ENCODE measurements around the gene PPA1.

The PPA1 gene

GRCh38 chr10:70233109-70233938 is at the start of gene PPA1:
Gene PPA1, minus strand, starts transcription at chr10:70233429. Its CDS starts 102 bp downstream, at chr10:70233327.
- TF ChIP-seq CTCF (IDR thresholded peaks at IDR 0.05; ENCODE audit: low read depth, low read length, missing control alignments) = peak; percentile 22
- no peaks in the 10 kb centered on the region for H3K27me3 ChIP-seq (replicated peaks)
- peaks cover 3% of the 10 kb centered on the region for H3K36me3 ChIP-seq (replicated peaks)
- peak within 1 kb of the TSS; percentile 82 for H3K4me3 ChIP-seq (ENCODE audit: low read depth, low read length)
- H3K27ac ChIP-seq = peak within 1 kb of the TSS; percentile 50
- peak; percentile 92 for DNase-seq
- in situ Hi-C loops (cut with HindIII; ENCODE audit: low pct_ligation_motif_present, low sequenced_read_pairs) = no loop called here

- DNase-seq = no peak
- H3K36me3 ChIP-seq (replicated peaks) = no peaks in the 10 kb centered on the region
- peaks cover 39% of the 10 kb centered on the region for H3K27me3 ChIP-seq (replicated peaks)
- TF ChIP-seq CTCF (IDR thresholded peaks at IDR 0.05; ENCODE audit: low read depth, low read length, missing control alignments) = no peak
- no peak overlapping the region for H3K27ac ChIP-seq
- H3K4me3 ChIP-seq (ENCODE audit: low read depth, low read length) = no peak overlapping the region
- in situ Hi-C loops (cut with HindIII; ENCODE audit: low pct_ligation_motif_present, low sequenced_read_pairs) = no loop called here
Observed at GRCh38 chr10:70281609-70282008, 48.4 kb upstream of the PPA1 start.

- H3K36me3 ChIP-seq (replicated peaks) = no peaks in the 10 kb centered on the region
- TF ChIP-seq CTCF (IDR thresholded peaks at IDR 0.05; ENCODE audit: low read depth, low read length, missing control alignments) = no peak
- H3K27me3 ChIP-seq (replicated peaks) = peaks cover 32% of the 10 kb centered on the region
- no peak for DNase-seq
- in situ Hi-C loops (cut with HindIII; ENCODE audit: low pct_ligation_motif_present, low sequenced_read_pairs) = no loop called here
- H3K27ac ChIP-seq = no peak overlapping the region
- H3K4me3 ChIP-seq (ENCODE audit: low read depth, low read length) = no peak overlapping the region
Observed at GRCh38 chr10:70280099-70280498, 46.9 kb upstream of the PPA1 start.

GRCh38 chr10:70277396-70278030 is 44.3 kb upstream of the PPA1 start:
- in situ Hi-C loops (cut with HindIII; ENCODE audit: low pct_ligation_motif_present, low sequenced_read_pairs) = no loop called here
- Histone ChIP-seq H3K36me3 (replicated peaks) (no peaks in the 10 kb centered on the region), H3K4me3 (ENCODE audit: low read depth, low read length) (no peak overlapping the region), H3K27me3 (replicated peaks) (peaks cover 7% of the 10 kb centered on the region), H3K27ac (no peak overlapping the region)
- TF ChIP-seq CTCF (IDR thresholded peaks at IDR 0.05; ENCODE audit: low read depth, low read length, missing control alignments) = no peak
- no peak for DNase-seq

- H3K27ac ChIP-seq = no peak overlapping the region
- DNase-seq = peak; percentile 36
- no peak for TF ChIP-seq CTCF (IDR thresholded peaks at IDR 0.05; ENCODE audit: low read depth, low read length, missing control alignments)
- no peaks in the 10 kb centered on the region for H3K27me3 ChIP-seq (replicated peaks)
- no peaks in the 10 kb centered on the region for H3K36me3 ChIP-seq (replicated peaks)
- no peak overlapping the region for H3K4me3 ChIP-seq (ENCODE audit: low read depth, low read length)
- in situ Hi-C loops (cut with HindIII; ENCODE audit: low pct_ligation_motif_present, low sequenced_read_pairs) = no loop called here
Observed at GRCh38 chr10:70274643-70275042, 41.4 kb upstream of the PPA1 start.
